Bronchial epithelial cell (primary cell): Measurements from ENCODE around the gene AKR1C2. TPM values are rescaled to one million over a fixed set of nuclear protein-coding genes. Genes with fewer than 3 reads are reported as not detected.
"Not testable (repeated sequence)": the region's sequence is repeated elsewhere in the genome, so short reads cannot be mapped to it uniquely, and the experiment has no call there.

ENCODE experiments used
- DNase-seq: peaks from one replicate; pipeline ENCODE4 v3.0.0-alpha.2; 2010; ENCODE audit warnings: low read depth
- FAIRE-seq: peaks from 2 replicates; lab custom pipeline; 2011; peaks lifted over from hg19 to GRCh38; lab: Jason Lieb, UNC
- H3K27me3 ChIP-seq: 2 replicates; pipeline ENCODE4 v1.5.1; 2011; ENCODE audit warnings: low read length; ENCODE audit not compliant: control insufficient read depth, insufficient read depth
- H3K36me3 ChIP-seq: 2 replicates; pipeline ENCODE4 v1.5.1; 2011; ENCODE audit warnings: low read length; ENCODE audit not compliant: control insufficient read depth, insufficient read depth
- H3K4me3 ChIP-seq: 2 replicates; pipeline ENCODE4 v1.5.1; 2011; ENCODE audit warnings: mild to moderate bottlenecking, low read depth, low read length, control low read depth
- total RNA-seq: library from RNA; depleted of rRNA; stranded (reverse); fragments of >200 nt; gene quantifications from 2 replicates; pipeline ENCODE4 v1.2.1, GENCODE V29; 2014
- TF ChIP-seq, protein P1 (sequence below): IDR thresholded peaks from 2 replicates; pipeline ENCODE4 v1.5.1; 2011; ENCODE audit warnings: mild to moderate bottlenecking, moderate library complexity, low read length, control low read depth, inconsistent platforms; ENCODE audit not compliant: insufficient read depth, severe bottlenecking

Gene AKR1C2
- total RNA-seq, 1 donor from 2014 or later: 191 TPM

DNA sequence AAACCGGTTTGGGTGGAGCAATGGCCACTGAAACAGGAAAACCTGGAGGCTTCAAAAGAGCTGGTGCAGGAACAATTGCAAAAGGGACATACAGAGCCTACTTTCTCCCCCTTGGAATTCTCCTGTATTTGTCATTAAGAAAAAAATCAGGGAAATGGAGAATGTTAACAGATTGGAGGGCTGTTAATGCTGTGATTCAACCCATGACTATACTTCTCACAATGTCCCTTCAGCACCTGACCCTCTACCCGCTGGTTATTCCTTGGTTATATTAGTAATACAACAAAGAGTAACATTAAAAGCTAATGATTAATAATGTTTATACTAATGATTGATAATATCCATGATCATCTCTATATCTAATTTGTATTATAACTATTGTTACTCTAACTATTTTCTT, 34.4 kb upstream of the AKR1C2 start:
- FAIRE-seq (no peak), DNase-seq (no peak)
- Histone ChIP-seq H3K36me3 (no peaks in the 10 kb centered on the region), H3K4me3 (no peak overlapping the region), H3K27me3 (no peaks in the 10 kb centered on the region)
- TF ChIP-seq, protein P1, sequence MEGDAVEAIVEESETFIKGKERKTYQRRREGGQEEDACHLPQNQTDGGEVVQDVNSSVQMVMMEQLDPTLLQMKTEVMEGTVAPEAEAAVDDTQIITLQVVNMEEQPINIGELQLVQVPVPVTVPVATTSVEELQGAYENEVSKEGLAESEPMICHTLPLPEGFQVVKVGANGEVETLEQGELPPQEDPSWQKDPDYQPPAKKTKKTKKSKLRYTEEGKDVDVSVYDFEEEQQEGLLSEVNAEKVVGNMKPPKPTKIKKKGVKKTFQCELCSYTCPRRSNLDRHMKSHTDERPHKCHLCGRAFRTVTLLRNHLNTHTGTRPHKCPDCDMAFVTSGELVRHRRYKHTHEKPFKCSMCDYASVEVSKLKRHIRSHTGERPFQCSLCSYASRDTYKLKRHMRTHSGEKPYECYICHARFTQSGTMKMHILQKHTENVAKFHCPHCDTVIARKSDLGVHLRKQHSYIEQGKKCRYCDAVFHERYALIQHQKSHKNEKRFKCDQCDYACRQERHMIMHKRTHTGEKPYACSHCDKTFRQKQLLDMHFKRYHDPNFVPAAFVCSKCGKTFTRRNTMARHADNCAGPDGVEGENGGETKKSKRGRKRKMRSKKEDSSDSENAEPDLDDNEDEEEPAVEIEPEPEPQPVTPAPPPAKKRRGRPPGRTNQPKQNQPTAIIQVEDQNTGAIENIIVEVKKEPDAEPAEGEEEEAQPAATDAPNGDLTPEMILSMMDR: no peak

DNA sequence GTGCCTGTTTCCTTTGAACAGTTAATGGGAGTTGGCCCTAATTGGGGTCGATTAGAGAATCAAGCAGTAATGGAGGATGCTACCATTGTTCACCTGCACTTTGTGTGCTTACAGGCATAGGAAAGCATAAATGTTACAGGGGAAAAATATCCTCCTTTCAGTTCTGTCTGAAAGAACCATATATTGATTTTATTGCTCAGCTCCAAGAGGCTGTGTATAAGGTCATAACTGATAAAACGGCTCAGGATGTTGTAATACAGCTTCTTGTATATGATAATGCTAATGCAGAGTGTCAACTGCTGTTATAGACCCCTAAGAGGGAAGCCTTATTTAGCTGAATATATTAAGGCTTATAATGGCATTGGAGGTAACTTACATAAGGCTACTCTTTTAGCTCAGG, 32.9 kb upstream of the AKR1C2 start:
- Histone ChIP-seq H3K4me3 (no peak overlapping the region), H3K36me3 (no peaks in the 10 kb centered on the region), H3K27me3 (no peaks in the 10 kb centered on the region)
- FAIRE-seq (no peak), DNase-seq (no peak)
- TF ChIP-seq, protein P1: no peak

DNA sequence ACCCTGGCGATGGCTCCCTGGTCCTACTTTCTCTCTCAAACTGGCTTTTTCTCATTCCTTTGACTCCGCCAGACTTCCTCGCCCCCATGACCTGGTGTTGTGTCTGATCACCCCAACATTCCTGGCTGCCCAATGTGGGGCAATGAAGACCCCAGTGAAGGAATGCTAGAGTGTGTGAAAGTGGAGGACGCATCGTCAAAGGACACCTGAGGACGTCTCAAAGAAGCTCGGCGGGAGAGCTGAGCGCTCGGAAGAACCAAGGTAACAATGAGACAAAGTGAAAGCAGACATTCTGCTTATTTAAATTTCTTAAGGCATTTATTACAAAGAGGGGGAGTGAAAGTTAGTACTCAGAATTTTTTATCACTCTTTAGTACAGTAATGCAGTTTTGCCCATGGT, 31.7 kb upstream of the AKR1C2 start:
- no peak for FAIRE-seq
- TF ChIP-seq, protein P1: no peak

DNA sequence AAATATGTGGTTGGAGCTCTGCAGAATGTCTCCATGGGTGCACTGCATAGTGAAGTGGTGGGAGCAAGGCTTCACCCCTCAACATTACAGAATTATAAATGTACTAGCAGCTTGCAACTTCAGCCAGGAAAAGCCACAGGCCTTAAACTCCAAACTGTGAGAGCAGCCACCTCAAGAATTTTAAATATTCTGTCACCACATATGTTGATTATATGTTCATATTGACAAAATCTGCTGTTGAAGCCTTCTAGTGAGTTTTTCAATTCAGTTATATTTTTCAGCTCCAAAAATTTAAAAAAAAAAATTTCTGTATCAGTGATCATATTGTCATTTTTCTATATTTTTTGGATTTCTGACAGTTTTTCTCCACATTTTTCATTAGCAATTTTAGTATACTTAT, 30.9 kb upstream of the AKR1C2 start:
- Histone ChIP-seq H3K27me3 (no peaks in the 10 kb centered on the region), H3K36me3 (no peaks in the 10 kb centered on the region), H3K4me3 (no peak overlapping the region)
- TF ChIP-seq, protein P1: no peak
- FAIRE-seq: no peak
- DNase-seq: no peak

More for the DNA sequence above, 31.7 kb upstream of the AKR1C2 start:
- Histone ChIP-seq H3K27me3 (no peaks in the 10 kb centered on the region), H3K36me3 (no peaks in the 10 kb centered on the region), H3K4me3 (no peak overlapping the region)
- no peak for DNase-seq

DNA sequence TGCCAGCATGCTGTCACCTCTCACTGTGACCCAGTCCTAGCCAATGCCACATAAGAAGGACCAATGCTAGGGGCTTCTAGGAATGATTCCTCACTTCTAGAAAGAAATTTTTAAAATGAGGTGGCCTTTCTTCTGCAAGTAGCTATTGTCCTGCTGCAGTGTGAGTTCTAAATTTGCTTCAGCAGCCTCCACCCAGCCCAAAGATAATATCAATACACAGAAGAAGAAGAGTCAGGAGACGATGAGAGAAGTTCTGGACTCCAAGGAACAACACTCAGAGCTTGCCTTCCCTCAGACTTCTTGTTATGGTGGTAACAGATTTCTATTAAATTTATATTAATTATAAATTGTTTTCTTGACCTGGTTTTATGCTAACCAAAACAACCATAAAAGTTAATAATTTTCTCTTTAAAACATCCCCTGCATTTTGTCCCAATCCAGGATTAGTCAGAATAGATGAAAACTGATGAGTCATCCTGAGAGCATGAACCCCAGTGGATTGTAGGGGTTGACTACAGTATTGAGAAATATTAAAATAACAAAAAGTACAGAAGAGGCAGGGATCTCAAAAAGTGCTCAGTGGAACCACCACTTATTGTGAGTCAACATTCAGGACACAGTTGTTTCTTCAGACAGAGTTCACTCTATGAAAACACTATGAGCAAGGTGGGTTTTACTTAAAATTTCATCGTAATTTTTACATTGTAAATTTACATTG, 29.6 kb upstream of the AKR1C2 start:
- Histone ChIP-seq H3K27me3 (no peaks in the 10 kb centered on the region), H3K36me3 (no peaks in the 10 kb centered on the region), H3K4me3 (no peak overlapping the region)
- FAIRE-seq: no peak
- TF ChIP-seq, protein P1: no peak
- peak; percentile 88 for DNase-seq

DNA sequence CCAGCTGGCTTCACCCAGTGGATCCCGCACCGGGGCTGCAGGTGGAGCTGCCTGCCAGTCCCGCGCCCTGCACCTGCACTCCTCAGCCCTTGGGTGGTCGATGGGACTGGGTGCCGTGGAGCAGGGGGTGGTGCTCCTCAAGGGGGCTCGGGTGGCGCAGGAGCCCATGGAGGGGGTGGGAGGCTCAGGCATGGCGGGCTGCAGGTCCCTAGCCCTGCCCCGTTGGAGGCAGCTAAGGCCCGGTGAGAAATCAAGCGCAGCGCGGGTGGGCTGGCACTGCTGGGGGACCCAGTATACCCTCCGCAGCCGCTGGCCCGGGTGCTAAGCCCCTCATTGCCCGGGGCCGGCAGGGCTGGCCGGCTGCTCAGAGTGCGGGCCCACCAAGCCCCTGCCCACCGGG, 28.8 kb upstream of the AKR1C2 start:
- not testable (repeated sequence) for DNase-seq, H3K36me3 ChIP-seq, H3K27me3 ChIP-seq, FAIRE-seq, H3K4me3 ChIP-seq

DNA sequence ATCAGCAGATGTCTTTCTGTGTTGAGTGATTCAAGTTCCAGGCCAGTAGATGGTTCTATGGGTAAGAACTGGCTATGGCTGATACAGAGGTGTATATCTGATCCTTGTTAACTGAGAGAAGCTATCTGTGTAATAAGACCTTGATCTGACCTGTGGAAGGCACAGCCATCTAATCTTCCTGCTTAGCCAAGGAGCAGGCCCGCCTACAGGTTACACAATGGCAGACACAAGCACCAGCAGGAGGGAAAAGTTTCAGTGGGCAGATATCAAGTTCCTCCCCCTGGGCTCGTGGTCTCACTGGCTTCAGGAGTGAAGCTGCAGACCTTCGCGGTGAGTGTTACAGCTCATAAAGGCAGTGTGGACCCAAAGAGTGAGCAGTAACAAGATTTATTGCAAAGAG, 27.9 kb upstream of the AKR1C2 start:
- not testable (repeated sequence) for H3K36me3 ChIP-seq, FAIRE-seq, DNase-seq, H3K27me3 ChIP-seq, H3K4me3 ChIP-seq
